Erythroblast (primary cell): Measurements from ENCODE around the gene MUC12.

Experiments
- GATA1 ChIP-seq: IDR thresholded peaks from 2 replicates; pipeline ENCODE4 v1.6.1; 2011; ENCODE audit warnings: low read depth, mild to moderate bottlenecking, control low read depth, low read length, moderate library complexity
- POLR2A ChIP-seq: IDR thresholded peaks from 2 replicates; pipeline ENCODE4 v1.6.1; 2011; ENCODE audit warnings: mild to moderate bottlenecking, low read length

- TF ChIP-seq POLR2A: no peak
- no peak for TF ChIP-seq GATA1
Observed at GRCh38 chr7:100975371-100975821, 6.0 kb downstream of the MUC12 start.
